NCI-H345 treated with DMSO at 0.1 percent for 48 hours (cell line): ENCODE measurements around the gene OSBPL10.

Source experiments
- DNase-seq: peaks from one replicate; lab custom pipeline; 2025; ENCODE audit not compliant: unreplicated experiment; lab: John Stamatoyannopoulos, UW

The OSBPL10 gene

DNA sequence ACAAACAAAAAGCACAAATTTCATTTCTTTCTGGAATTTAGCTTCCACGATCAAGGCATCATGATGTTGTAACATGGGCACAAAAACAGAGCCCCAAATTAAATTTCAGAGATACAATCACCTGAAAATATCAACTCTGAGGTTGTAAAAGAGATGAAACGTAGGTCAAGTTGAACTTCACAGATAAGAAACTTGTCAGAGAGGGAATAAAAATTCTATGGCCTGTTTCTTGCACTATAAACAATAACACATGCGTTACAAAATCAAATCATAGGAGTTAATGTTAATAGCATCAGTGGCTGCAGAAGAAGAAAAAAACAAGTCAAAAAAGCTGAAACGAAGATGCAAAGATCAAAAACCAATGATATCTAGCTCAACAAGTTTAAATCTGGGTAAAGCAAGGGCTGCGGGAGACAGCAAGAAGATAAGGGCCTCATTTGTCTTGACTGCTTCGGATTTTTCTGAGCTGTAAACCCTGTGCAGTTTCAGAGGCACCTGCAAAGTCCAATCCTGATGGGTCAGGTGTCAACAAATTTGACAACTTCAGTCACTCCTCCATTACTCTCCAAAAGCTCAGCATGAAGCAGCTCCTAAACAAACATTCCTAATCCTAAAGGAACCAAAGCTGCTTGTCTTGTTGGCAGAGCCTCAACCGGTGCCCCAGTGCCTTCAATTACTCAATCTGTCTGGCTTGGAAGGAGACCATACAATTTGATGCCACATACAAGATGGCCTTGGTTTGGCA, 228.6 kb downstream of the OSBPL10 start:
- no peak for DNase-seq

GRCh38 chr3:31750341-31750740, 230.7 kb downstream of the OSBPL10 start:
- DNase-seq = no peak

DNA sequence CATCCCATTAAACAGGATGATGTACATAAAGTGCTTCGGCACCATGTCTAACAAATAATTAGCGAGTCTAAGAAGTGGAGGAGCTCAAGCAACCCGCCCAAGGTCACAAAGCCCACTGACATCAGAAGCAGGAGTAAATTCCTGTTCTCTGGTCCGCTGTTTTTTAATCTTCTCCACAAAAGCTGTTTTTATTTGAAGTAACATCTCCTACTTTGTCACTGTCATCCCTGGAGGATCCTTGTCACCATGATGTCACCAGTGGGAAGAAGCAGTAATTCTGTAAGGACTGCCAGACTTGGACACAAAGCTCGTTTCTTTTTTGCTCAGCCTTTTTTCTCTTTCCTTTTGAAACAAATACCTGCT, 232.1 kb downstream of the OSBPL10 start:
- DNase-seq = no peak

DNA sequence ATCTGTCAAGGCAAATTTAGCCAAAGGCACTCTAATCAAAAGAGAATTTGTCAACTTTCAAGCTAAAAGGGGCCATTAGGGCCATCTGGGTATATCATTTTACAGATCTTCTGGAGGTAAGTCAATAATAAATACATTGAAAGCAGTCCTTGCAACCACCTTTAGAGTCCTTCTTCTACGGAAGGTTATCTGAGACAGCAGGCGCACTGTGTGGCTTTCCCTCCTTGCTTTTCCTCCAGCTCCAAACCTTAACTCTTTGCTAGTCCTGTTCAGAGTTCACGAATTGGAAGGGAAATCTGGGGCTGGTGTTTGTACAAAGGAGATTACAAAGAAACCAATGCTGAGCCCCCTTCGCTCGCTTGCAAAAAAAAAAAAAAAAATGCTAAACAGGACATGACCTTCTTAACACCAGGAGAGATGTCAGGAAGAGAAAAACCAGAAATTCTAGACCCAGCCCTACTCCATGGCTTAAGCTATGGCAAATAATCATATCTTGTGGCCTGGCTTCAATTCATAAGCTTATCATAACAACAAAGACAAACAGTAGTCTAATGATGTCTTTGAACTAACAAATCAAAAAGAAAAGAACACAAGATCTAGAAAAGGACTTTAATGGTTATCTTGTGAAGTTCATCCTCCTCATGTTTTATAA, 232.7 kb downstream of the OSBPL10 start:
- DNase-seq = no peak

DNA sequence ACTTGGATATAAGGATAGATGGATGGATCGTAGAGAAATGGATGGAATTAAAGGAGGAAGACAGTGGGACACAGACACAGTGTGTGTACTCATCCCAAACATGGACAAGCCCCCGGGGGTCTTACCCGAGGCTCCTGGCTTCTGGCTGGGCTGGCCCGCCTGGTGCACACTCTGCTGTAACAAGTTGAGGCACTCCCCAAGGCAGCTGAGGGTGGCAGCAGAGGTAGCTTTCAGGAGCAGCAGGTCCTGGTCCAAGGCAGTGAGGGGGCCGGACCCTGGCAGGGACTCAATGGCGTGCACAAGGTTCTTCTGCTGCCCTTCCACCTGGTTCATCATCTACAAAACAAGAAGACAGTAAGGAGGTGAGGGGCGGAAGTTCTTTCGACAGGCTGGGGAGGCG, 233.3 kb downstream of the OSBPL10 start:
- DNase-seq = no peak

DNA sequence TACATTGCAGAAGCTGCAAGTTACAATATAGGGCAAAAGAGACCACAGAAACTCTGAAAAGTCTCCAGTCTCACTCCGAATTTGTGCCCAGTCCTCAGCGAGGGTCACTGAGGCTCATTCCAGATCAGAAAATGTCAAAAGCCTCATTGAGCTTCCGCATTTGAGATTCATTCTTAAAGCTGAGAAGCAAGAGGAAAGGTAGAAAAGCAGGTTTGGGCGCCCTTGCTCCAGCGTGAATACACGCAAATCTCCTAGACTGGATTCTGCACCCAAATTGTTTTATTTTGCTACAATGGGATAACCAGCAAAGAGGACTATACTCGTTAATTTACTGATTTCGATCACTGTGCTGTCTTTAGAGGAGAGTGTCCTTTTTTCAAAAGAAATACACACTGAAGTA, 236.1 kb downstream of the OSBPL10 start:
- DNase-seq = no peak

- no peak for DNase-seq
Observed at GRCh38 chr3:31743331-31744089, 237.6 kb downstream of the OSBPL10 start.

- no peak for DNase-seq
Observed at GRCh38 chr3:31740397-31740796, 240.7 kb downstream of the OSBPL10 start.

DNA sequence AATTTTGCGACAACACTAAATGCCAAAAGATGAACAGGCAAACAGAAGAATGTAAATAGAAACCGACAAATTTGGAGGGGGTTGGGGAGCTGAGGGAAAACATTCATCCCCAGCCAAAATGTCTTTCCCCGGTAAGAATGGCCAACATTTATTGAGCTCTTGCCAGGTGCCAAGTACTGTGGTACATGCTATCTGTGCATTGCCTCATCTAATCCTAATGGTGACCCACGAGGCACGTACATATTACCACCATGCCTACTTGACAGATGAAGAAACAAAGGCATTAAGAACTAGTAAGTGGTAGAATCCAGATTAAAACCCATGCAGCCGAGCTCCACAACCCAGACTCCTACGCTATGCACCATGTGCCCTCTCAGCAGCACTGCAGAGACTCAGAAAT, 242.7 kb downstream of the OSBPL10 start:
- no peak for DNase-seq

DNA sequence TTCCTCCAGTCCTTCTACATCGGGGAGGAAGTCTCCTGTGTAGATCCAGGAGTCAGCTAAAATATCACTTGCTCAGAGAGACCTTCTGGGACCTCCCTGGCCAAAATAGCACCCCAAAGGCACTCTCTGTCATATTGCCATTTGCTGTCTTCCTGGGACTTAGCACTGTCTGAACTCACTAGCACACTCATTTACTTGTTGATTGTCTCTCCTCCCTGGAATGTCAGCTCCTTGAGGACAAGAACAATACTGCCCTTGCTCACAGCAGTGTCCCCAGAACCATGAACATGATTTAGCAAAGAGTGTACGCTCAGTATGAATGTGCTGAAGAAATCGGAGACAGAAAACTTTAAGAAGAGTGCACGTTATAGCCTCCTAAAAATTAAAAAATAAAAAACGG, 245.4 kb downstream of the OSBPL10 start:
- no peak for DNase-seq

DNA sequence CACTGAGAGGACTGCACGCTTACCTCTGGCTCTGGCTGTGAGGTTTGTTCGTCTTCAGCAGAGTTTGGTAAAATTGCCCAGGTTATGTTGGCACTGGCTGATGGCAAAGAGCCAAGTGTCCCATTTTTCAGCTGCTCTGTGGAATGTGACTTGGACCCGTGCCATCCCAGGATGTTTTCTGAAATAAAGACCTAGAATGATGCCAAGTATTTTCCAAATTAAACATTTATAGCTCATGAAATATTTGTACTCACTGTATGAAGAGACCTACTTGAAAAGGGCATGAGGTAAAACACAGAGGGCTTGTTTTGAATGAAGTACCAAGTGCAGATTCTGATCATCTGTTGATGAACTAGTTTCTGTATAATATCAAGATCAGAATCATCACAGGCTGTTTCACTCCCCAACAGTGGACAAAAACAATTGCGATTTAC, 247.8 kb downstream of the OSBPL10 start:
- peak; percentile 61 for DNase-seq

GRCh38 chr3:31732548-31732947, 248.5 kb downstream of the OSBPL10 start:
- peak; percentile 50 for DNase-seq

GRCh38 chr3:31729573-31729972, 251.5 kb downstream of the OSBPL10 start:
- no peak for DNase-seq

GRCh38 chr3:31729082-31729481, 252.0 kb downstream of the OSBPL10 start:
- DNase-seq = no peak

GRCh38 chr3:31728403-31728802, 252.7 kb downstream of the OSBPL10 start:
- no peak for DNase-seq

- DNase-seq = no peak
Observed at GRCh38 chr3:31725976-31726375, 255.1 kb downstream of the OSBPL10 start.

- DNase-seq = no peak
Observed at GRCh38 chr3:31725568-31725967, 255.5 kb downstream of the OSBPL10 start.

- DNase-seq = no peak
Observed at GRCh38 chr3:31724651-31725050, 256.4 kb downstream of the OSBPL10 start.

GRCh38 chr3:31724116-31724515, 256.9 kb downstream of the OSBPL10 start:
- DNase-seq = no peak

- no peak for DNase-seq
Observed at GRCh38 chr3:31723701-31724100, 257.4 kb downstream of the OSBPL10 start.

- no peak for DNase-seq
Observed at GRCh38 chr3:31721676-31722075, 259.4 kb downstream of the OSBPL10 start.
